Measurements from ENCODE around the gene POLR3E.

POLR3E gene, protein sequence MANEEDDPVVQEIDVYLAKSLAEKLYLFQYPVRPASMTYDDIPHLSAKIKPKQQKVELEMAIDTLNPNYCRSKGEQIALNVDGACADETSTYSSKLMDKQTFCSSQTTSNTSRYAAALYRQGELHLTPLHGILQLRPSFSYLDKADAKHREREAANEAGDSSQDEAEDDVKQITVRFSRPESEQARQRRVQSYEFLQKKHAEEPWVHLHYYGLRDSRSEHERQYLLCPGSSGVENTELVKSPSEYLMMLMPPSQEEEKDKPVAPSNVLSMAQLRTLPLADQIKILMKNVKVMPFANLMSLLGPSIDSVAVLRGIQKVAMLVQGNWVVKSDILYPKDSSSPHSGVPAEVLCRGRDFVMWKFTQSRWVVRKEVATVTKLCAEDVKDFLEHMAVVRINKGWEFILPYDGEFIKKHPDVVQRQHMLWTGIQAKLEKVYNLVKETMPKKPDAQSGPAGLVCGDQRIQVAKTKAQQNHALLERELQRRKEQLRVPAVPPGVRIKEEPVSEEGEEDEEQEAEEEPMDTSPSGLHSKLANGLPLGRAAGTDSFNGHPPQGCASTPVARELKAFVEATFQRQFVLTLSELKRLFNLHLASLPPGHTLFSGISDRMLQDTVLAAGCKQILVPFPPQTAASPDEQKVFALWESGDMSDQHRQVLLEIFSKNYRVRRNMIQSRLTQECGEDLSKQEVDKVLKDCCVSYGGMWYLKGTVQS

DNA sequence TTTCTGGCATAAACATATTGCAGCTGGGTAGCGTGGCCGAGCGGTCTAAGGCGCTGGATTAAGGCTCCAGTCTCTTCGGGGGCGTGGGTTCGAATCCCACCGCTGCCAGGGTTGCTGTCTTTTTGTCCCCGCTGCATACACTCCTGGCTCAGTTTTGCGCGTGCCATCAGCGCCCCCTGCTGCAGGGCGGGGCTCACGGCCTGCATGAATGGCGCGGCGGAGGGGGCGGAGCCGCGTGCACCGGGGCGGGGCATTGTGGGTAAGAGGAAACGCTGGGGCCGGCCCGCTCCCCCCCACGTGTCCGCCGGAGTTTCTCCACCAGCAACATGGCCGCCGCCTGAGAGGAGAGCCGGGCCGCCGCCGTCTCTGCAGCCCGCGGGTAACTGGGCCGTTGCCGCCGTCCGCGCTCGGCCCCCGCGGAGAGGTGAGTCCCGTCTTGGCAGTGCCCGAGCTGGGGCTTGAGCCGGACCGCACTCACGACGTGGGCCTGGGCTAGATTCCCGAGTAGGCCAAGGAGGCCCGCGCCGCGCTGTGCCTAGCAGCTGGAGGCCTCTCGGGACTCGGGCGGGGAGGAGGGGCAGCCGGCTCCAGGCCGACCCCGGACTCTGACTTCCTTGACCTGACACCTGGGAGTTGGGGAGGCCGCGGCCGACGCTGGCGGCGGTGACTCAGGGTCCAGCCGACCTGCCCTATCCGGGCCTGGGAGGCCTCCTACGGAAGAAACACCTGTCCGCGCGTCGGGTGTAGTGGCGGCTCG, at the start of gene POLR3E:
TSS of gene POLR3E (plus strand) at position 296 of the 757 bp plus-strand sequence. CDS start 5,560 bp downstream, outside the sequence.
- TF ChIP-seq, protein P1, sequence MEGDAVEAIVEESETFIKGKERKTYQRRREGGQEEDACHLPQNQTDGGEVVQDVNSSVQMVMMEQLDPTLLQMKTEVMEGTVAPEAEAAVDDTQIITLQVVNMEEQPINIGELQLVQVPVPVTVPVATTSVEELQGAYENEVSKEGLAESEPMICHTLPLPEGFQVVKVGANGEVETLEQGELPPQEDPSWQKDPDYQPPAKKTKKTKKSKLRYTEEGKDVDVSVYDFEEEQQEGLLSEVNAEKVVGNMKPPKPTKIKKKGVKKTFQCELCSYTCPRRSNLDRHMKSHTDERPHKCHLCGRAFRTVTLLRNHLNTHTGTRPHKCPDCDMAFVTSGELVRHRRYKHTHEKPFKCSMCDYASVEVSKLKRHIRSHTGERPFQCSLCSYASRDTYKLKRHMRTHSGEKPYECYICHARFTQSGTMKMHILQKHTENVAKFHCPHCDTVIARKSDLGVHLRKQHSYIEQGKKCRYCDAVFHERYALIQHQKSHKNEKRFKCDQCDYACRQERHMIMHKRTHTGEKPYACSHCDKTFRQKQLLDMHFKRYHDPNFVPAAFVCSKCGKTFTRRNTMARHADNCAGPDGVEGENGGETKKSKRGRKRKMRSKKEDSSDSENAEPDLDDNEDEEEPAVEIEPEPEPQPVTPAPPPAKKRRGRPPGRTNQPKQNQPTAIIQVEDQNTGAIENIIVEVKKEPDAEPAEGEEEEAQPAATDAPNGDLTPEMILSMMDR (IDR thresholded peaks at IDR 0.05; ENCODE audit: insufficient read depth, low read depth, low read length, missing control alignments): peak; percentile 70
- H3K4me3 ChIP-seq (ENCODE audit: low read length): peak within 1 kb of the TSS; percentile 92
- DNase-seq (ENCODE audit: low read depth): peak; percentile 98

DNA sequence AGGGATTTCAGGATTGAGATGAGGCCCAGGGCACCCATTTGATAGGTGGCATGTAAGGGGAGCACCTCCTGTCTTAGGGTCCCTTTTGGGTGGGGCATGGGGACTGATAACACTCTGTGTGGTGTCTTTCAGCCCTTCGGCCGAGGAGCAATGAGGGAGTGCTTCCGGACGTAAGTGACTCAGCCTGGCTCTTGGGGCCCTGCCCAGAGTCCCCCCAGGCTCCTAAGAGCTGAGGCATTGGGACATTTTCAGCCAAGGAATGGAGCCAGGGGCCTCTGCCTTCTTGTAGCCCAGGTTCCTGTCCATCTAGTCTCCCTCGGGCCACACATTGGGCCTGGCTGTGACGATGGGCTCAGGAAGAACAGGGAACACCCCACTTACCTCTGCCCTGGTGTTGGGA, 46.7 kb upstream of the POLR3E start:
- TF ChIP-seq, protein P1 (IDR thresholded peaks at IDR 0.05; ENCODE audit: insufficient read depth, low read depth, low read length, missing control alignments): no peak
- no peak for DNase-seq (ENCODE audit: low read depth)
- H3K4me3 ChIP-seq (ENCODE audit: low read length): no peak overlapping the region

DNA sequence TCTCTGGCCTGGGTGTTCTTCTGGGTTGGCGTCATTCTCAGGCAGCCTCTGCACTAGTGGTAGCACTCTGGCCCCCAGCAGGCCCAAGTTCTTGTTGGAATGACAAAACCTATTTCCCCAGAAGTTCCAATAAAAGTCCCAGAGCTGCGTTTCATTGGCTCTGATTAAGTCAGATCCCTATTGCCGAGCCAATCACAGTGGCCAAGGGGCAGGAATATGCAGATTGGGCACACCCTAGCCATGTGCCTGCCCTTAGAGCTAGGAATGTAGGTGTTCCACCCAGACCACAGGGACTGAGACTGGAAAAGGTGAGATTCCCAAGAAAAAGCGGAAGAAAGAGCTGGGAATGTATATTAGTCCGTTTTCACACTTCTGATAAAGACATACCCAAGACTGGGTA, 44.9 kb upstream of the POLR3E start:
- H3K4me3 ChIP-seq (ENCODE audit: low read length): no peak overlapping the region
- TF ChIP-seq, protein P1 (IDR thresholded peaks at IDR 0.05; ENCODE audit: insufficient read depth, low read depth, low read length, missing control alignments): no peak
- DNase-seq (ENCODE audit: low read depth): no peak

DNA sequence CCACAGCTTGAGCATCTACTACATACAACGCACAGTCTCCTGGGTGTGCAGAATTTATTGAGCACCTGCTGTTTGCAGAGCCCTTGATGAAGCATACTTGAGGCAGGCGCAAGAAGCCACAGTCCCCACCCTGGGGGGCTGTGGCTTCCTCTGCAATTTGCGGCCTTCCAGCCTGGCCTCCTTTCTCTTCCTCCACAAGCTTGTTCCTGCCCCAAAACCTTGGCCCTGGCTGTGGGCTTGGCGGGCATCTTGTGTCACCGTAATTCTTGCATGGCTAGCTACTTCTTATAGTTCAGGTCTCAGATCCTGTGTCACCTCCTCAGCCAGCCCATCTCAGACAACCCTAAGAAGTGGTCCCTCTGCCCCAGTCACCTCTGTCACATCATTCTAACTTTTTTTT, 43.9 kb upstream of the POLR3E start:
- no peak overlapping the region for H3K4me3 ChIP-seq (ENCODE audit: low read length)
- no peak for DNase-seq (ENCODE audit: low read depth)
- TF ChIP-seq, protein P1 (IDR thresholded peaks at IDR 0.05; ENCODE audit: insufficient read depth, low read depth, low read length, missing control alignments): no peak

DNA sequence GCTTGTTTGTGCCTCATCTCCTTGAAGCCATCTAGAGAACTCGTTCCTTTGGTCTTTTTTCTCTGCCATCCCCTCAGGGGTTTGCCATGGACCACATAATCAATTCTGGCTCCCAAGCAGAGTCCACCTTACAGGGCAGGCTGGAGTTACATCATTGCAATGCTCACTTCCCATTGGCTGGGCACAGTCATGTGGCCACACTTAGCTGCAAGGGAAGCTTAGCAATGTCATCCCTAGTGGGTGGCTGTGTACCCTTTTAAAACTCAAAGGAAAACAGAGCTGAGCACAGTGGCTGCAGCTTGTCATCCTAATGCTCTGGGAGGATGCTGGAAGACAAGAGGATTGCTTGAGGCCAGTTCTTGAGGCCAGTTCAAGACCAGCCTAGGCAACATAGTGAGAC, 41.9 kb upstream of the POLR3E start:
- TF ChIP-seq, protein P1 (IDR thresholded peaks at IDR 0.05; ENCODE audit: insufficient read depth, low read depth, low read length, missing control alignments): no peak
- DNase-seq (ENCODE audit: low read depth): no peak
- no peak overlapping the region for H3K4me3 ChIP-seq (ENCODE audit: low read length)

DNA sequence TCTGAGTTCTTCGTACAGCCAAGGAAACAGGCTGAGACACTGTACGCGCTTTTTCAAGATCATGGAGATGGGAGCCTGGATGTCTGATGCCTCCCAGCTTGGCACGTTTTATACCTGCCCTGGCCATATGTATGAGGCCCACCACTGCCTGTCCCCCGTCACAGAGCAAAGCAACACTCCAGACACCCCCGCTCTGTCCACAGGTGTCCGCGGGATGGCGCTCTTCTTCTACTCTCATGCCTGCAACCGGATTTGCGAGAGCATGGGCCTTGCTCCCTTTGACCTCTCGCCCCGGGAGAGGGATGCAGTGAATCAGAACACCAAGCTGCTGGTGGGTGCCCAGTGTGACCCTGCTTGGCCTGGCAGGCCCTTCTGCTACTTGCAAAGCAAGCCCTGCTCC, 39.8 kb upstream of the POLR3E start:
- TF ChIP-seq, protein P1 (IDR thresholded peaks at IDR 0.05; ENCODE audit: insufficient read depth, low read depth, low read length, missing control alignments): no peak
- DNase-seq (ENCODE audit: low read depth): no peak
- H3K4me3 ChIP-seq (ENCODE audit: low read length): no peak overlapping the region
